Mucosa of descending colon (tissue), 3 donors: ENCODE results near the gene PSD2. TPM values are rescaled to one million over a fixed set of nuclear protein-coding genes. Genes with fewer than 3 reads are reported as not detected.

Source experiments
- ATAC-seq: fragments of 200-7000 bp; cut with Tn5 transposase; one replicate; pipeline ENCODE4 v1.9.1; 2020; ENCODE audit warnings: mild to moderate bottlenecking, moderate library complexity
- DNase-seq, 3 donors: peaks; one replicate each; pipeline ENCODE4 v3.0.0-alpha.2; 2020
- H3K36me3 ChIP-seq: fragments of 200-600 bp; one replicate; pipeline ENCODE4 v1.8.0; 2021; ENCODE audit warnings: low read depth, mild to moderate bottlenecking
- H3K4me1 ChIP-seq: fragments of 200-600 bp; one replicate; pipeline ENCODE4 v1.8.0; 2021; ENCODE audit warnings: low read depth, mild to moderate bottlenecking
- H3K4me3 ChIP-seq: fragments of 200-600 bp; one replicate; pipeline ENCODE4 v1.8.0; 2021; ENCODE audit warnings: mild to moderate bottlenecking
- H3K9me3 ChIP-seq: fragments of 200-600 bp; one replicate; pipeline ENCODE4 v1.8.0; 2021; ENCODE audit warnings: mild to moderate bottlenecking
- CTCF ChIP-seq: fragments of 200-600 bp; IDR thresholded peaks from one replicate; pipeline ENCODE4 v1.8.0; 2022; ENCODE audit warnings: antibody characterized with exemption, mild to moderate bottlenecking
- intact Hi-C, 2 donors: fragments of 100-400 bp; cut with DNase I in 1 of 2; cut with micrococcal nuclease in 1 of 2; formaldehyde crosslinking; loops; one replicate each; pipeline versions ENCODE4 v1.11.0 to v1.11.1; 2022; cut with DNase I, micrococcal nuclease
- total RNA-seq, 3 donors: library from RNA; stranded (reverse); fragmentation: NEBNext Ultra II Directional in 2 of 3; extraction: Animal tissue kit (Norgen Biotek cat#: 25700) in 2 of 3; gene quantifications; one replicate each; pipeline versions ENCODE4 v1.2.1 to v1.2.4, GENCODE V29; 2021 to 2023
- donor health status: DM: no; HTN: no; CAD: no; lungs with moderate emphysema.
- donor health status: DM: no; HTN: no; CAD: no.
- donor health status: DM: no; HTN: yes; CAD: no.

The PSD2 gene
- total RNA-seq, 3 donors from 2014 or later, result 0.07 to 0.25 TPM; not detected in 1

DNA sequence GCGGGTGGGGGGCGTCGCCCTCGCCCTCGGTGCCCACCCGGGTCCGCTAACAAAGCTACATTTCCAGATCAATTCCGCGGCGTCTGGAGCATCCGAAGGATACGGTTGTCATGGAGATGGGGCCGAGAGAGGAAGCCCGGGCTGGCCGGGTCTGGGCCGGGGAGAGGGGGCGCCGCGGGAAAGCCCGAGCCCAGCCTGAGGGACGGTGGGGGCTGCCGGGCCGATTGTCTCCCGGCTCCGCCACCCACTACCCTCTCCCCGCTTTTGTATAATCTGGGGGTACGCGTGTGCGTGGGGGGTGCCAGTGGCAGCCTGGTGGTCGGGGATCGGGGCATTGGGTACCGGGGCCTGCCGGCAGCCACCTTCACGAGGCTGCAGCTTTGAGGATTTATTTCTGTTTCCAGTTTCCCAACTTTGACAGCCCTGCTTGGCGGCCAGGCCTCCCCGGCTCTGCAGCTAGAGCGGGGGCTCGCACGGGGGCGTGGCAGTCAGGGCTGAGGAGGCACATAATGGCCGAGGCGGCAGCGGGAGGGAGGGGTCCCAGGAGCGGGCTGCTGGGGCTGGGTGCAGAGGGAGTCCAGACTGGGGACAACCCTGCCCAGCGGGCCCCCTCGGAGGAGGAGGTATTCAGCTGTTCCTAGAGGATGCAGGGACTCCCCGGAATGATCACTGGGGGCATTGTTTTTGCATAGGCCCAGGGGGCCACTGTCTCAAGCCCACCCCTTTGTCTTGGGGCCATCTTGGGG, 626 bp downstream of the PSD2 start:
- no peaks in the 10 kb centered on the region for H3K9me3 ChIP-seq
- TF ChIP-seq CTCF, result no peak
- intact Hi-C loops, result no loop called here
- DNase-seq, result peak in 1 of 3 donors; percentile 39
- no peak for ATAC-seq
- H3K4me3 ChIP-seq, result no peak overlapping the region
- H3K36me3 ChIP-seq, result no peaks in the 10 kb centered on the region
- H3K4me1 ChIP-seq, result peaks cover 5% of the 10 kb centered on the region

DNA sequence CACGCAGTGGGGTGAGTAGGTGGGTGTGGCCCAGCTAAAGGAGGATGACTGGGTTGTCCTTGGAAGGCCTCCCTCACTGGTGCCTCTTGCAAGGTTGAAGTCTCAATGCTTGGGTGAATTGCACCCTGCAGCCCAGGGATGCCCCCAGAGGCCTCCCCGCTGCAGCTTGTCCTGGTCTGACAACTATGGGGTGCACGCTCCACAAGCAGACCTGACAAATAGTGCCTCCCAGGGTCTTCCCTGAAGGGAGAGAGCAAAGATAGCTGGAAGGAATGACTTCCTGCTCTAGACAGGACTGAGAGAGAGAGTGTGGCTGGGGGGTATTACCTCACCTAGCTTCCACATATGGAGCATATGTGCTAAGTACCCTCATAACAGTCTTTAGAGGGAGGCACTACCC, 1.7 kb downstream of the PSD2 start:
- TF ChIP-seq CTCF, result no peak
- H3K4me3 ChIP-seq, result no peak overlapping the region
- H3K9me3 ChIP-seq, result no peaks in the 10 kb centered on the region
- intact Hi-C loops, result no loop called here
- ATAC-seq (no peak), DNase-seq (peak in 1 of 3 donors; percentile 3)
- no peaks in the 10 kb centered on the region for H3K36me3 ChIP-seq
- peaks cover 5% of the 10 kb centered on the region for H3K4me1 ChIP-seq

DNA sequence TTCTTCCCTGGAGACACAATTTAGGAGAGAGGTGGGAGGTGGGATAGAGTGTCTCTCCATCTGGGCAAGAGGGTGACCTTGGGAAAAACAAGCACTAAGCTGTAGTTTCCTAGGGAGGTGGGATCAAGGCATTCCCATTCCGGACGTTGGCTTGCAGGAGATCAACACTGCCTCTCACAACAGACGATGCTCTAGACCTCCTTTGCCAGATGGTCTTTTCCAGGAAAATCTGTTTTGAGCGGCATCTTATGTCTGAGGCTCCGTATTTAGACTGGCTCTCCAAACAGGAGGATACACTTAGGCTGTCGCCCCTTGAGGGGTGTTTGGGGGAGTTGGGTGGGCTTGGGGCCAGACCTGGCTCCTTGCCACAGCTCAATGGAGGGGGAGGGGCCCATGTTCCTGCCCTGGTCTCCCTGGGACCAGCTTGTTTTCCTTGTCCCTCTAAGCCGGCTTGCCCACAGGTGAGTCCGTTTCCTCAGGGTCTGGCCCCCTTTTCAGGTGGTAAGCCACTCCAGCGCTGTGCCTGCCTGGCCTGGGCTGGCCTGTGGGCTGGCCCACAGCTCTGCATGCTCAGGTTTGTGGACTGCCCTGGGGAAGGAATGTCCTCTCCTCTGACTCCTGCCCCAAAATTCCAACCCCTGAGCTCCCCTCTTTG, 2.4 kb downstream of the PSD2 start:
- no peak for ATAC-seq
- intact Hi-C loops, result no loop called here

GRCh38 chr5:139798883-139799282, 3.3 kb downstream of the PSD2 start:
- ATAC-seq (no peak), DNase-seq (no peak)
- Histone ChIP-seq H3K9me3 (no peaks in the 10 kb centered on the region), H3K36me3 (no peaks in the 10 kb centered on the region), H3K4me3 (no peak overlapping the region), H3K4me1 (peaks cover 5% of the 10 kb centered on the region)
- intact Hi-C loops, result no loop called here
- TF ChIP-seq CTCF, result no peak

More for the DNA sequence above, 2.4 kb downstream of the PSD2 start:
- H3K9me3 ChIP-seq, result no peaks in the 10 kb centered on the region
- peak in 1 of 3 donors; percentile 28 for DNase-seq
- H3K4me3 ChIP-seq, result no peak overlapping the region
- TF ChIP-seq CTCF, result no peak
- H3K36me3 ChIP-seq, result no peaks in the 10 kb centered on the region
- H3K4me1 ChIP-seq, result peaks cover 5% of the 10 kb centered on the region

GRCh38 chr5:139799359-139799758, 3.8 kb downstream of the PSD2 start:
- ATAC-seq (no peak), DNase-seq (peak in 1 of 3 donors; percentile 12)
- intact Hi-C loops, result no loop called here
- Histone ChIP-seq H3K4me1 (peaks cover 5% of the 10 kb centered on the region), H3K4me3 (no peak overlapping the region), H3K36me3 (no peaks in the 10 kb centered on the region), H3K9me3 (no peaks in the 10 kb centered on the region)
- TF ChIP-seq CTCF, result no peak
